ENCODE results near the gene KYAT1.

KYAT1 gene

DNA sequence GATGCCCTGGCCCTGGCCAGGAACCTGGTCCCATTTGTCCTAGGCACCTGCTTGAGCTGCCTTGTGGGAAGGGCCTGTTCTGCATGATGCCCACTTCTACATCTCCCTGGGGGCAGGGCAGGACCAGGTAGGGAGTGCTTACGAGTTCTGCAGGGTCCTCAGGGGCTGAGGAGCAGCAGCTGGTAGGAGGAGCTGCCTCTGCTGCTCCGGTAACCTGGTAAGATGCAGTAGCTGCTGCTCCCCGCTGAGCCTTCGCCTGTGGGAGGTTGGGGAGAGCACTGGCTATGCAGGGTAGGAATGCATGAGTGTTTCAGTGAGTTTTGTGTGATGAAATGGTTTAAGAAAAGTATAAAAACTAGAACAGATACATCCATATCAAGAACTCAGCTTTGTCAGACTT lies 13.8 kb upstream of the KYAT1 start:
- Histone ChIP-seq H3K27me3 (ENCODE audit: insufficient read depth, low read length) (no peaks in the 10 kb centered on the region), H3K4me3 (ENCODE audit: low read depth, low read length, poor library complexity, severe bottlenecking) (no peak overlapping the region), H3K79me2 (ENCODE audit: insufficient read depth, low read length) (no peaks in the 10 kb centered on the region), H4K20me1 (ENCODE audit: insufficient read depth, low read length) (no peaks in the 10 kb centered on the region), H3K27ac (ENCODE audit: low read depth, low read length, poor library complexity, severe bottlenecking) (no peak overlapping the region), H3K9me2 (ENCODE audit: low read depth, low read length) (no peaks in the 10 kb centered on the region), H3K9me3 (ENCODE audit: low read length) (no peaks in the 10 kb centered on the region), H3K4me1 (ENCODE audit: insufficient read depth, low read length, severe bottlenecking) (no peaks in the 10 kb centered on the region), H3K36me3 (ENCODE audit: insufficient read depth, low read length) (peaks cover 45% of the 10 kb centered on the region), H3K4me2 (ENCODE audit: low read length) (no peak overlapping the region), H3K9ac (ENCODE audit: low read length) (no peak overlapping the region), H3F3A (ENCODE audit: insufficient read depth, low read length) (no peaks in the 10 kb centered on the region), H2AFZ (ENCODE audit: low read length) (no peak overlapping the region)
- TF ChIP-seq EZH2 (IDR thresholded peaks at IDR 0.05; ENCODE audit: borderline replicate concordance, low read length): no peak
- TF ChIP-seq, protein P1, sequence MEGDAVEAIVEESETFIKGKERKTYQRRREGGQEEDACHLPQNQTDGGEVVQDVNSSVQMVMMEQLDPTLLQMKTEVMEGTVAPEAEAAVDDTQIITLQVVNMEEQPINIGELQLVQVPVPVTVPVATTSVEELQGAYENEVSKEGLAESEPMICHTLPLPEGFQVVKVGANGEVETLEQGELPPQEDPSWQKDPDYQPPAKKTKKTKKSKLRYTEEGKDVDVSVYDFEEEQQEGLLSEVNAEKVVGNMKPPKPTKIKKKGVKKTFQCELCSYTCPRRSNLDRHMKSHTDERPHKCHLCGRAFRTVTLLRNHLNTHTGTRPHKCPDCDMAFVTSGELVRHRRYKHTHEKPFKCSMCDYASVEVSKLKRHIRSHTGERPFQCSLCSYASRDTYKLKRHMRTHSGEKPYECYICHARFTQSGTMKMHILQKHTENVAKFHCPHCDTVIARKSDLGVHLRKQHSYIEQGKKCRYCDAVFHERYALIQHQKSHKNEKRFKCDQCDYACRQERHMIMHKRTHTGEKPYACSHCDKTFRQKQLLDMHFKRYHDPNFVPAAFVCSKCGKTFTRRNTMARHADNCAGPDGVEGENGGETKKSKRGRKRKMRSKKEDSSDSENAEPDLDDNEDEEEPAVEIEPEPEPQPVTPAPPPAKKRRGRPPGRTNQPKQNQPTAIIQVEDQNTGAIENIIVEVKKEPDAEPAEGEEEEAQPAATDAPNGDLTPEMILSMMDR (IDR thresholded peaks at IDR 0.05; ENCODE audit: low read length): no peak

DNA sequence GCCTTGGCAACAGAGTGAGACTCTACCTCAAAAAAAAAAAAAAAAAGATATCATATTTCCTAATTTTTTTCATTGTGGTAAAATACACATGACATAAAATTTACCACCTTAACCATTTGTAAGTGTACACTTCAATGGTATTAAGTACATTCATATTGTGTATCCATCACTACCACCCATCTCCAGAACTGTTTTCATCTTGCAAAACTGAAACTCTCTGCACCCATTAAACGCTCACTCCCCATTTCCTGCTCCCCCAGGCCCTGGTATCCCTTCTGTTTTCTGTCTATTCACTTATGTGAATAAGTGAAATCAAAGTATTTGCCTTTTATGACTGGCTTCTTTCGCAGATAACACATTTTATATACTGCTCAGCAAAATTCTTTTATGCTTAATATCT lies 13.0 kb upstream of the KYAT1 start:
- no peaks in the 10 kb centered on the region for H3K27me3 ChIP-seq (ENCODE audit: insufficient read depth, low read length)
- H3F3A ChIP-seq (ENCODE audit: insufficient read depth, low read length): no peaks in the 10 kb centered on the region
- H3K79me2 ChIP-seq (ENCODE audit: insufficient read depth, low read length): no peaks in the 10 kb centered on the region
- H3K4me3 ChIP-seq (ENCODE audit: low read depth, low read length, poor library complexity, severe bottlenecking): no peak overlapping the region
- TF ChIP-seq, protein P1 (IDR thresholded peaks at IDR 0.05; ENCODE audit: low read length): no peak
- no peak for TF ChIP-seq EZH2 (IDR thresholded peaks at IDR 0.05; ENCODE audit: borderline replicate concordance, low read length)
- no peak overlapping the region for H3K27ac ChIP-seq (ENCODE audit: low read depth, low read length, poor library complexity, severe bottlenecking)
- no peaks in the 10 kb centered on the region for H3K9me2 ChIP-seq (ENCODE audit: low read depth, low read length)
- H4K20me1 ChIP-seq (ENCODE audit: insufficient read depth, low read length): no peaks in the 10 kb centered on the region
- H3K9ac ChIP-seq (ENCODE audit: low read length): no peak overlapping the region
- H3K9me3 ChIP-seq (ENCODE audit: low read length): no peaks in the 10 kb centered on the region
- no peak overlapping the region for H3K4me2 ChIP-seq (ENCODE audit: low read length)
- peaks cover 52% of the 10 kb centered on the region for H3K36me3 ChIP-seq (ENCODE audit: insufficient read depth, low read length)
- H2AFZ ChIP-seq (ENCODE audit: low read length): no peak overlapping the region
- H3K4me1 ChIP-seq (ENCODE audit: insufficient read depth, low read length, severe bottlenecking): no peaks in the 10 kb centered on the region

DNA sequence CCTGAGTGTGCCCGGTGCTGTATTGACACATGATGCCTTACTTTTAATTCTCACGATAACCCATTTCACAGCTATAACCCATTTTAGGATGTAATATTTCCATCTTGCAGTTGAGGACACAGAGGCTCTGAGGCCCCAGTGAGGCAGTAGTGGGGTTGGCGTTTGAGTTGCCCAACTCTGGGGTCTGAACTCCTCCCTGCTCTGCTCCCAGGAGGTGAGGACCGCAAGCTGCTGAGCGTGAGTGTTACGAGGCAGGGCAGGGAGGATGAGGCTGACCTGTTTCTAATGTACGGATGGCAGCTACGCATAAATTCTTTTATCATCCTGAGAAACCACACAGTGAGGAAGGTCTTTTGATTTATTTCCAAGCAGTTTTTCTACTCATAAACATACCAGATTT lies 11.6 kb upstream of the KYAT1 start:
- Histone ChIP-seq H3K79me2 (ENCODE audit: insufficient read depth, low read length) (no peaks in the 10 kb centered on the region), H4K20me1 (ENCODE audit: insufficient read depth, low read length) (no peaks in the 10 kb centered on the region), H3K9me2 (ENCODE audit: low read depth, low read length) (no peaks in the 10 kb centered on the region), H3K36me3 (ENCODE audit: insufficient read depth, low read length) (peaks cover 56% of the 10 kb centered on the region), H3K4me2 (ENCODE audit: low read length) (no peak overlapping the region), H3K27me3 (ENCODE audit: insufficient read depth, low read length) (no peaks in the 10 kb centered on the region), H3F3A (ENCODE audit: insufficient read depth, low read length) (no peaks in the 10 kb centered on the region), H3K9ac (ENCODE audit: low read length) (no peak overlapping the region), H3K4me3 (ENCODE audit: low read depth, low read length, poor library complexity, severe bottlenecking) (no peak overlapping the region), H3K27ac (ENCODE audit: low read depth, low read length, poor library complexity, severe bottlenecking) (no peak overlapping the region), H2AFZ (ENCODE audit: low read length) (no peak overlapping the region), H3K9me3 (ENCODE audit: low read length) (no peaks in the 10 kb centered on the region), H3K4me1 (ENCODE audit: insufficient read depth, low read length, severe bottlenecking) (no peaks in the 10 kb centered on the region)
- TF ChIP-seq, protein P1 (IDR thresholded peaks at IDR 0.05; ENCODE audit: low read length): no peak
- no peak for TF ChIP-seq EZH2 (IDR thresholded peaks at IDR 0.05; ENCODE audit: borderline replicate concordance, low read length)
